Measurements from ENCODE around the gene ARMH3.
"Not testable (repeated sequence)": the region's sequence is repeated elsewhere in the genome, so short reads cannot be mapped to it uniquely, and the experiment has no call there.

Gene ARMH3

DNA sequence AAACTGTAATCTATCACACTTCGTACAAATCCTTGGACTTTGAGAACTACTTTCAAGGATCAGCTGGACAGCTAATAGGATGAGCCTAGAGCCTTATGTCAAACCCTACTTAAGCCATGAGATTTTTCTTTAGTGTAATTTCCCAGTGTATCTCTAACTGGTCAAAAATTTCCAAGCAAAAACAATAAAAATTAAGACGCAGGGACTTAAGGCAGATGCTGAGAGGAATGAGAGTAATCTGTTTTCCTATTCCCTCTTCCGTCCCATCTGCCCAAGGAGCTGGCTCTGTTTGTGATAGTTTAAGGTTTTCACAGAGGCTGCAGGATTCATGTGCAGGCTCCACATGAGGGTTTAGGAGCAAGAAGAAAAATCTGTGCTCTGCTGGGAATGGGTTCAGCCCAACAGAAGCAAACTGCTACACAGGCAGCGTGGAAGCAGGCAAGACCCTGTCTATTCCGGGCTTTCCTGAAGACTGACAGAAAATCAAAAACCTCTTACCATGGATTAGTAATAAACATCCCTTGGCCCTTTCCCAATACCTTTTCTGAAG, 62.2 kb downstream of the ARMH3 start:
- H3K36me3 ChIP-seq (ENCODE audit: control insufficient read depth, insufficient read depth, low read length), result peaks cover 60% of the 10 kb centered on the region
- no peaks in the 10 kb centered on the region for H3K27me3 ChIP-seq (replicated peaks; ENCODE audit: control insufficient read depth, insufficient read depth, low read length, poor library complexity, severe bottlenecking)
- no peak overlapping the region for H3K4me3 ChIP-seq (ENCODE audit: insufficient read depth, low read depth, low read length, poor library complexity, severe bottlenecking)
- no peak for DNase-seq
- H3K4me1 ChIP-seq (ENCODE audit: control insufficient read depth, insufficient read depth, low read length, poor library complexity, severe bottlenecking), result no peaks in the 10 kb centered on the region
- H3K9me3 ChIP-seq (ENCODE audit: control insufficient read depth, low read length), result no peaks in the 10 kb centered on the region
- H3K27ac ChIP-seq (ENCODE audit: insufficient read depth, low read length, poor library complexity, severe bottlenecking), result no peak overlapping the region

DNA sequence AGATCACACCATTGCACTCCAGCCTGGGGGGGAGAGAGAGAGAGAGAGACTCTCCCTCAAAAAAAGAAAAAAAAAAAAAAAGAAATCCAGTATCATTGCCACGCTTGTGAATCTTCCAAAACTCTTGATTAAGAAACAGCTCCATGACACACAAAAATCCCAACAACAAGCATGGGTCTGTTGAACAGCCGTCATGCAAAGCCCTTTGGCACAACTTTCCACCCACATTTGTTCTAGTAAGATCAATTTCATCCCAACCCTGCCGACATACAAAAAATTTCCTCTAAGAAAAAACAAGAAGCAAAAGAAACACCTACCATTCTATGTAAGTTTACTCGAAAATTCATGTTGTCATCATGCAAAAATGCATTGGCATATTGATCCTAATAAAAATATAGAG, 62.8 kb downstream of the ARMH3 start:
- H3K36me3 ChIP-seq (ENCODE audit: control insufficient read depth, insufficient read depth, low read length), result peaks cover 64% of the 10 kb centered on the region
- H3K27me3 ChIP-seq (replicated peaks; ENCODE audit: control insufficient read depth, insufficient read depth, low read length, poor library complexity, severe bottlenecking), result no peaks in the 10 kb centered on the region
- no peak overlapping the region for H3K4me3 ChIP-seq (ENCODE audit: insufficient read depth, low read depth, low read length, poor library complexity, severe bottlenecking)
- H3K27ac ChIP-seq (ENCODE audit: insufficient read depth, low read length, poor library complexity, severe bottlenecking), result no peak overlapping the region
- no peak for DNase-seq
- no peaks in the 10 kb centered on the region for H3K4me1 ChIP-seq (ENCODE audit: control insufficient read depth, insufficient read depth, low read length, poor library complexity, severe bottlenecking)
- no peaks in the 10 kb centered on the region for H3K9me3 ChIP-seq (ENCODE audit: control insufficient read depth, low read length)

DNA sequence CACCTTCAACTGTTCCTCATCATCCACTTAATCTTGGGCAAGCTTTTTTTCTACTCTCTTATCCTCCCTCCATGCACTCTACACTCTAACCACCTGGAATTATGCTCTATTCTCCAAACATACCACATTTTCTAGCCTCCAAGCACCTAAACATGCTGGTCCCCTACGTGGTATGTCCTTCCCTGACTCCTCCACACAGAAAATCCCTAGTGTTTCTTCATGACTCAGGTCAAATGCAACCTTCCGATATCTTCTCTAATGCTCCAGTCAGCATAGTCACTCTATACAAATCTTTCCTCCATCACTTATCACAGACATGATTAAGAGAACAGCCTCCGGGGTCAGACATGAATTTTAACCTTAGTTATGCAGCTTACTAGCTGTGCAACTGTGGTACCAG, 68.8 kb downstream of the ARMH3 start:
- Histone ChIP-seq H3K4me1 (ENCODE audit: control insufficient read depth, insufficient read depth, low read length, poor library complexity, severe bottlenecking) (no peaks in the 10 kb centered on the region), H3K27me3 (replicated peaks; ENCODE audit: control insufficient read depth, insufficient read depth, low read length, poor library complexity, severe bottlenecking) (no peaks in the 10 kb centered on the region), H3K9me3 (ENCODE audit: control insufficient read depth, low read length) (no peaks in the 10 kb centered on the region), H3K4me3 (ENCODE audit: insufficient read depth, low read depth, low read length, poor library complexity, severe bottlenecking) (no peak overlapping the region), H3K27ac (ENCODE audit: insufficient read depth, low read length, poor library complexity, severe bottlenecking) (no peak overlapping the region), H3K36me3 (ENCODE audit: control insufficient read depth, insufficient read depth, low read length) (peaks cover 54% of the 10 kb centered on the region)
- no peak for DNase-seq

- Histone ChIP-seq H3K27me3 (replicated peaks; ENCODE audit: control insufficient read depth, insufficient read depth, low read length, poor library complexity, severe bottlenecking) (no peaks in the 10 kb centered on the region), H3K9me3 (ENCODE audit: control insufficient read depth, low read length) (no peaks in the 10 kb centered on the region), H3K4me1 (ENCODE audit: control insufficient read depth, insufficient read depth, low read length, poor library complexity, severe bottlenecking) (no peaks in the 10 kb centered on the region), H3K27ac (ENCODE audit: insufficient read depth, low read length, poor library complexity, severe bottlenecking) (no peak overlapping the region), H3K4me3 (ENCODE audit: insufficient read depth, low read depth, low read length, poor library complexity, severe bottlenecking) (no peak overlapping the region), H3K36me3 (ENCODE audit: control insufficient read depth, insufficient read depth, low read length) (peaks cover 49% of the 10 kb centered on the region)
- no peak for DNase-seq
Observed at GRCh38 chr10:101986624-101986971, 69.4 kb downstream of the ARMH3 start.

- not testable (repeated sequence) for DNase-seq; H3K27me3 ChIP-seq (replicated peaks; ENCODE audit: control insufficient read depth, insufficient read depth, low read length, poor library complexity, severe bottlenecking); H3K4me3 ChIP-seq (ENCODE audit: insufficient read depth, low read depth, low read length, poor library complexity, severe bottlenecking); H3K9me3 ChIP-seq (ENCODE audit: control insufficient read depth, low read length); H3K27ac ChIP-seq (ENCODE audit: insufficient read depth, low read length, poor library complexity, severe bottlenecking); H3K4me1 ChIP-seq (ENCODE audit: control insufficient read depth, insufficient read depth, low read length, poor library complexity, severe bottlenecking); H3K36me3 ChIP-seq (ENCODE audit: control insufficient read depth, insufficient read depth, low read length)
Observed at GRCh38 chr10:101980677-101981076, 75.3 kb downstream of the ARMH3 start.

DNA sequence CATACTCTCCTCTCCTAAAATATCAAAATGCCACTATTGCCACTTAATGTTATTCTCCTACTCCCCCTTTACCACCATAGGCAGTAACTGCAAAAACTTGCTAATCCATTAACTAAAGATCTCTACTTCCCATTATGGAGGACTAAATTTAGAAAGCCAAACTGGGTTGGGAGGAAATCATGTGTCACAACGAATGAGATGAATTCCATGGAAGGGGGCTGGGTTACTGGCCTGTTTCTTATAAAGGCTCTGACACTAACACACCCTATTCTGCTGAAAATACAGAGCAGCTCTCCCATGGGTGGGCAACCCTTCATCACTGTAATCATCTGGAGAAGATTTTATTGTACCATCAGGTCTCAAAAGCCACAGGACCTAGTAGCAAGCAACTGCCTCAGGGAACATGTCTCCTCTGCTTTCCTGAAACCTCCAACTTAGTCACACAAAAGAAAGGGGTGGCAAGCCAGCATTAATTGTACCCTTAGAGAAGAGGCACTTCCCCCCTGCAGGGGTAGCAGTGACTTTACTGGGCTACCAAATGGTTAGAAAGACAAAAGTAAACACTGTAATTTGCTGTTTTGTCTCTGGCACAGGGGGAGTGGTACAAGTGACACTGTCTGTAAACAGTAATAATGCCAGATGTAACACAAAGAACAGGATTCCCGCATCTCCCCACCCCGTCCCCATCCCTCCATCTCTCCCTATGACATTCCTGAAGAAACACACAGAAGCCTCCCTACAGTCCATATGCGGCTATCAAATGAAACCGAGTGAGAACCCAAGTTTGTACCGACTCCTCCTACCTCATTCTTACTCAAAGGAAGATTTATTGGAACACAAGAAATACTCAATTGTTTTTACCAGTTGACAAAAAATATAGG, 81.6 kb downstream of the ARMH3 start:
- H3K4me1 ChIP-seq (ENCODE audit: control insufficient read depth, insufficient read depth, low read length, poor library complexity, severe bottlenecking), result no peaks in the 10 kb centered on the region
- no peak overlapping the region for H3K27ac ChIP-seq (ENCODE audit: insufficient read depth, low read length, poor library complexity, severe bottlenecking)

DNA sequence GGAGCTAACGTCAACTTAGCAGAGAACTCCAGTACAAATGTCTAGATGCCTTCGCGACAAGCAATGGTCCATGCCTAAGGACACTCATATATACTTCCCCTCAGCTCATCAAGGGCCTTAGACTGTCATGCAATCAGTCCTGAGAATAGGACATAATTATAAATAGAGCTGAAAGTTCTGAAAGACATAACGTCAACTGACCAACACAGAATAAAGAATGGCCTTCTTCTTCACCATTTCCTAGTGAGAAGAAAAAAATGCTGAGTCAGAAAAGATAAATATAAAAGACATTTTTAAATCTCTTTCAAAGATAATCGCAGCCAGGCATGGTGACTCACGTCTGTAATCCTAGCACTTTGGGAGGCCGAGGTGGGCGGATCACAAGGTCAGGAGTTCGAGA, 83.2 kb downstream of the ARMH3 start:
- no peak for DNase-seq
- H3K4me3 ChIP-seq (ENCODE audit: insufficient read depth, low read depth, low read length, poor library complexity, severe bottlenecking), result no peak overlapping the region
- no peak overlapping the region for H3K27ac ChIP-seq (ENCODE audit: insufficient read depth, low read length, poor library complexity, severe bottlenecking)
- H3K4me1 ChIP-seq (ENCODE audit: control insufficient read depth, insufficient read depth, low read length, poor library complexity, severe bottlenecking), result no peaks in the 10 kb centered on the region
- H3K36me3 ChIP-seq (ENCODE audit: control insufficient read depth, insufficient read depth, low read length), result peaks cover 17% of the 10 kb centered on the region
- H3K27me3 ChIP-seq (replicated peaks; ENCODE audit: control insufficient read depth, insufficient read depth, low read length, poor library complexity, severe bottlenecking), result no peaks in the 10 kb centered on the region
- no peaks in the 10 kb centered on the region for H3K9me3 ChIP-seq (ENCODE audit: control insufficient read depth, low read length)

More for the DNA sequence above, 81.6 kb downstream of the ARMH3 start:
- peaks cover 8% of the 10 kb centered on the region for H3K36me3 ChIP-seq (ENCODE audit: control insufficient read depth, insufficient read depth, low read length)
- H3K27me3 ChIP-seq (replicated peaks; ENCODE audit: control insufficient read depth, insufficient read depth, low read length, poor library complexity, severe bottlenecking), result no peaks in the 10 kb centered on the region
- H3K9me3 ChIP-seq (ENCODE audit: control insufficient read depth, low read length), result no peaks in the 10 kb centered on the region
- no peak for DNase-seq
- no peak overlapping the region for H3K4me3 ChIP-seq (ENCODE audit: insufficient read depth, low read depth, low read length, poor library complexity, severe bottlenecking)

DNA sequence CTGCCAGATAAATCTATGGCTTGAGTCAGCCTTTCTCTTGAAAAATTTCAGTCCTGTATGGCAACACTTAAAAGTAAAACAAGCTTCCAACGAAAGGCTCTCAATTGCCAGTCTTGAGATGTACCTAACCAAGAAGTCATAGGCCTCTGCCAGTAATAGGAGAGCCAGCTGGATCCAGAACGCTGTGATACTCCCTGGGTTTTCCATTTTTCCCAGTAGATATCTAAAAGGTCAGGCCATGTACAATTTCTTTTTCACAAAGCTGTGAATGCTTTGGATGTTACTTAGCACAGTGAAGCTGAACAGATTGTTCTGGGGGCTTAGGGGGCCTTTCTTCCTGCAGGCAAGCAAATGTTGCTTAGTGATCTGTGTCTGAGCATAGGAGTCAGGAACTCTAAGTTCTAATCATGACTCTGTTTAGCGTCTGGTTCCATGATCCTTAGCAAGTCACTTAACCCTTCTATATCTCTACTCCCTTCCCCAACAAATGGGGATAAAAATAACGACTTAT, 86.5 kb downstream of the ARMH3 start:
- Histone ChIP-seq H3K27ac (ENCODE audit: insufficient read depth, low read length, poor library complexity, severe bottlenecking) (no peak overlapping the region), H3K4me1 (ENCODE audit: control insufficient read depth, insufficient read depth, low read length, poor library complexity, severe bottlenecking) (no peaks in the 10 kb centered on the region), H3K36me3 (ENCODE audit: control insufficient read depth, insufficient read depth, low read length) (peaks cover 25% of the 10 kb centered on the region), H3K27me3 (replicated peaks; ENCODE audit: control insufficient read depth, insufficient read depth, low read length, poor library complexity, severe bottlenecking) (no peaks in the 10 kb centered on the region), H3K9me3 (ENCODE audit: control insufficient read depth, low read length) (no peaks in the 10 kb centered on the region), H3K4me3 (ENCODE audit: insufficient read depth, low read depth, low read length, poor library complexity, severe bottlenecking) (no peak overlapping the region)
- no peak for DNase-seq

DNA sequence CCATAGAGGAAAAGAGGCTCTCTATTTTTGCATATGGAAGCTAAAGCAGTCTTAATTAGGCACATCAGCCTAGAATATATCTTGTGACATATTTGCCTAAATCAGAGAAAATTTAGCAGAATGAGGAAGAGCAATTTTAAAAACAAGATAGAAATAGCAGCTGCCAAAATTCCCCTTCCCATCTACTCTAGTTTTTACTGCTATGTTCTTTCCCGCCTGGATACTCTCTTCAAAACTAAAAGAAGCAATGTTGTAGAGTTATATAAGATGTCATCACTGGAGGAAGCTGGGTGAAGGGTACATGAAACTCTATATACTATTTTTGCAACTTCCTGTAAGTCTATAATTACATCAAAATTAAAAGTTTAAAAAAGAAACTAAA, 87.0 kb downstream of the ARMH3 start:
- H3K9me3 ChIP-seq (ENCODE audit: control insufficient read depth, low read length), result no peaks in the 10 kb centered on the region
- no peaks in the 10 kb centered on the region for H3K4me1 ChIP-seq (ENCODE audit: control insufficient read depth, insufficient read depth, low read length, poor library complexity, severe bottlenecking)
- H3K27ac ChIP-seq (ENCODE audit: insufficient read depth, low read length, poor library complexity, severe bottlenecking), result no peak overlapping the region
- peaks cover 25% of the 10 kb centered on the region for H3K36me3 ChIP-seq (ENCODE audit: control insufficient read depth, insufficient read depth, low read length)
- no peaks in the 10 kb centered on the region for H3K27me3 ChIP-seq (replicated peaks; ENCODE audit: control insufficient read depth, insufficient read depth, low read length, poor library complexity, severe bottlenecking)
- no peak for DNase-seq
- no peak overlapping the region for H3K4me3 ChIP-seq (ENCODE audit: insufficient read depth, low read depth, low read length, poor library complexity, severe bottlenecking)

DNA sequence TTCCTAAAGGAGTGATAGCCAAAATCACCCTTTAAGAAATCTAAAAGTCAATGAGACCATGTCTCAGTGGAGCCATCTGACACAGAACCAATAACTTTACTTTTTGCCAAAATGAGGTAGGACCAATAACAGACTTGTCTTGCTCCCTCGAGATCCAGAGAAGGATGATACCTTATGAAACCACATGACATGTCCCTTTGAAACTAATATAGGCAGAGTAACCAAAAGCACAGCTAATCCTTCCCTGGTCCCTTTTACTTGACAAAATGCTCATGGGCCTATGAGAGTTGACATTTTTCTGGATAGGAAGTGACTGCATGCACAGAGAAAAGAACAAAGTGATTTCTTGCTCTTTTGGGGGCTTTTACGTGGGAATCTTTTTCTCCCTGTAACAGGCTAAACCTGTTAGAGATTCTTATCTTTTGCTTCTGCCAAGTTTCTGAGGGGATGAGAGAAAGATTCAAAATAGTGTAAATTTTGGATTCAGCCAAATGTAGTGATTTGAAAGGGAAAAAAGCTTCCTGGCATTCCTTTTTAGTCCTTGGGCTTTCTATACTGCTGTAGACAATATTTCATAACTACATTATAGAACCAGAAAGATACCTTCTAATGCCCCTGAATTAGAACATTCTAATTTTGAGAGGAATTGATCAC, 87.6 kb downstream of the ARMH3 start:
- H3K27ac ChIP-seq (ENCODE audit: insufficient read depth, low read length, poor library complexity, severe bottlenecking), result no peak overlapping the region
- peaks cover 25% of the 10 kb centered on the region for H3K36me3 ChIP-seq (ENCODE audit: control insufficient read depth, insufficient read depth, low read length)
- H3K9me3 ChIP-seq (ENCODE audit: control insufficient read depth, low read length), result no peaks in the 10 kb centered on the region
- no peaks in the 10 kb centered on the region for H3K27me3 ChIP-seq (replicated peaks; ENCODE audit: control insufficient read depth, insufficient read depth, low read length, poor library complexity, severe bottlenecking)
- no peak for DNase-seq
- no peak overlapping the region for H3K4me3 ChIP-seq (ENCODE audit: insufficient read depth, low read depth, low read length, poor library complexity, severe bottlenecking)
- no peaks in the 10 kb centered on the region for H3K4me1 ChIP-seq (ENCODE audit: control insufficient read depth, insufficient read depth, low read length, poor library complexity, severe bottlenecking)
